Osteocyte (in vitro differentiated cells): ENCODE measurements around the gene DCUN1D4. TPM values are rescaled to one million over a fixed set of nuclear protein-coding genes. Genes with fewer than 3 reads are reported as not detected.
"Not testable (repeated sequence)": the region's sequence is repeated elsewhere in the genome, so short reads cannot be mapped to it uniquely, and the experiment has no call there.

Experiments
- DNase-seq: peaks from one replicate; pipeline ENCODE4 v3.0.0; 2021; ENCODE audit warnings: mixed read lengths; ENCODE audit not compliant: unreplicated experiment; ENCODE audit errors: extremely low spot score
- H3K27ac Mint-ChIP-seq: one replicate; pipeline ENCODE4 v1.8.0; 2021; ENCODE audit warnings: mild to moderate bottlenecking, mixed read lengths; ENCODE audit not compliant: unreplicated experiment
- H3K27me3 Mint-ChIP-seq: one replicate; pipeline ENCODE4 v1.8.0; 2021; ENCODE audit warnings: mixed read lengths; ENCODE audit not compliant: unreplicated experiment
- H3K36me3 Mint-ChIP-seq: one replicate; pipeline ENCODE4 v1.8.0; 2021; ENCODE audit warnings: mixed read lengths; ENCODE audit not compliant: unreplicated experiment
- H3K4me1 Mint-ChIP-seq: one replicate; pipeline ENCODE4 v1.8.0; 2021; ENCODE audit warnings: mixed read lengths; ENCODE audit not compliant: unreplicated experiment
- H3K4me3 Mint-ChIP-seq: one replicate; pipeline ENCODE4 v1.8.0; 2021; ENCODE audit warnings: mild to moderate bottlenecking, moderate library complexity, mixed read lengths; ENCODE audit not compliant: unreplicated experiment
- H3K9me3 Mint-ChIP-seq: one replicate; pipeline ENCODE4 v1.8.0; 2021; ENCODE audit warnings: mixed read lengths; ENCODE audit not compliant: unreplicated experiment
- total RNA-seq: library from RNA; stranded (reverse); gene quantifications from 2 replicates; pipeline ENCODE4 v1.2.1, GENCODE V29; 2021
- TF ChIP-seq, protein P1 (sequence below): fragments of 200-600 bp; sonication (generic); IDR thresholded peaks from 2 replicates; pipeline ENCODE4 v1.5.0; 2021; ENCODE audit warnings: antibody characterized with exemption, mild to moderate bottlenecking, moderate library complexity

DCUN1D4 gene
- total RNA-seq, 1 donor from 2014 or later = 52.3 TPM

DNA sequence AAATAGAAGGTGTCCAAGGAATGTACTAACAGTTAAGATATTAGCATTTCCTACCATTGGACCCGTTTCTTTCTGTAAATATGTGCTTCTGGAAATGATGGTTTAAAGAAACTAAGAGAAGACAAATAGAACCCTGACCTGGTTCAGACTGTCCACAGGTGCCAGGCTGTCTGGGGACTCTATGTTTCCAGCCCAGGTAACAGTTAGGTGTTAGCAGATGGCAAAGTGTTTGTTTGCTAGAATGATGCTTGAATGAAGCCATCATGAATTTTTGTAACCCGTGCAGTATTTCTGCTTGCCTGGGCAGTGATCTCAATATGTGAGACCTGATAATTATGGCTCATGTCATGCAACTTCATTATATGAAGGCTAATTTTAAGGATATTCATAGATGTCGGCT, 89.7 kb downstream of the DCUN1D4 start:
- peaks cover 20% of the 10 kb centered on the region for H3K4me1 Mint-ChIP-seq
- TF ChIP-seq, protein P1, sequence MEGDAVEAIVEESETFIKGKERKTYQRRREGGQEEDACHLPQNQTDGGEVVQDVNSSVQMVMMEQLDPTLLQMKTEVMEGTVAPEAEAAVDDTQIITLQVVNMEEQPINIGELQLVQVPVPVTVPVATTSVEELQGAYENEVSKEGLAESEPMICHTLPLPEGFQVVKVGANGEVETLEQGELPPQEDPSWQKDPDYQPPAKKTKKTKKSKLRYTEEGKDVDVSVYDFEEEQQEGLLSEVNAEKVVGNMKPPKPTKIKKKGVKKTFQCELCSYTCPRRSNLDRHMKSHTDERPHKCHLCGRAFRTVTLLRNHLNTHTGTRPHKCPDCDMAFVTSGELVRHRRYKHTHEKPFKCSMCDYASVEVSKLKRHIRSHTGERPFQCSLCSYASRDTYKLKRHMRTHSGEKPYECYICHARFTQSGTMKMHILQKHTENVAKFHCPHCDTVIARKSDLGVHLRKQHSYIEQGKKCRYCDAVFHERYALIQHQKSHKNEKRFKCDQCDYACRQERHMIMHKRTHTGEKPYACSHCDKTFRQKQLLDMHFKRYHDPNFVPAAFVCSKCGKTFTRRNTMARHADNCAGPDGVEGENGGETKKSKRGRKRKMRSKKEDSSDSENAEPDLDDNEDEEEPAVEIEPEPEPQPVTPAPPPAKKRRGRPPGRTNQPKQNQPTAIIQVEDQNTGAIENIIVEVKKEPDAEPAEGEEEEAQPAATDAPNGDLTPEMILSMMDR = no peak
- no peak overlapping the region for H3K4me3 Mint-ChIP-seq
- H3K36me3 Mint-ChIP-seq = no peaks in the 10 kb centered on the region
- no peaks in the 10 kb centered on the region for H3K9me3 Mint-ChIP-seq
- H3K27ac Mint-ChIP-seq = peak overlapping the region; percentile 44
- H3K27me3 Mint-ChIP-seq = peaks cover 24% of the 10 kb centered on the region
- no peak for DNase-seq

DNA sequence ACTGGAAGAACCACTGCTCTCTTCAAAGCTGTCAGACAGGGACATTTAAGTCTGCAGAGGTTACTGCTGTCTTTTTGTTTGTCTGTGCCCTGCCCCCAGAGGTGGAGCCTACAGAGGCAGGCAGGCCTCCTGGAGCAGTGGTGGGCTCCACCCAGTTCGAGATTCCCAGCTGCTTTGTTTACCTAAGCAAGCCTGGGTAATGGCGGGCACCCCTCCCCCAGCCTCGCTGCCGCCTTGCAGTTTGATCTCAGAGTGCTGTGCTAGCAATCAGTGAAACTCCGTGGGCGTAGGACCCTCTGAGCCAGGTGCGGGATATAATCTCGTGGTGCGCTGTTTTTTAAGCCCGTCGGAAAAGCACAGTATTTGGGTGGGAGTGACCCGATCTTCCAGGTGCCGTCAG, 97.5 kb downstream of the DCUN1D4 start:
- not testable (repeated sequence) for H3K4me3 Mint-ChIP-seq, H3K36me3 Mint-ChIP-seq
- peaks cover 14% of the 10 kb centered on the region for H3K4me1 Mint-ChIP-seq

GRCh38 chr4:51942108-51942832, 99.3 kb downstream of the DCUN1D4 start:
- H3K36me3 Mint-ChIP-seq = no peaks in the 10 kb centered on the region
- no peaks in the 10 kb centered on the region for H3K9me3 Mint-ChIP-seq
- no peak overlapping the region for H3K27ac Mint-ChIP-seq
- H3K4me1 Mint-ChIP-seq = peaks cover 14% of the 10 kb centered on the region
- no peak for DNase-seq
- peaks cover 2% of the 10 kb centered on the region for H3K27me3 Mint-ChIP-seq
- TF ChIP-seq, protein P1 = no peak
- no peak overlapping the region for H3K4me3 Mint-ChIP-seq

More for the DNA sequence above, 97.5 kb downstream of the DCUN1D4 start:
- not testable (repeated sequence) for H3K27ac Mint-ChIP-seq, H3K27me3 Mint-ChIP-seq, H3K9me3 Mint-ChIP-seq, DNase-seq

DNA sequence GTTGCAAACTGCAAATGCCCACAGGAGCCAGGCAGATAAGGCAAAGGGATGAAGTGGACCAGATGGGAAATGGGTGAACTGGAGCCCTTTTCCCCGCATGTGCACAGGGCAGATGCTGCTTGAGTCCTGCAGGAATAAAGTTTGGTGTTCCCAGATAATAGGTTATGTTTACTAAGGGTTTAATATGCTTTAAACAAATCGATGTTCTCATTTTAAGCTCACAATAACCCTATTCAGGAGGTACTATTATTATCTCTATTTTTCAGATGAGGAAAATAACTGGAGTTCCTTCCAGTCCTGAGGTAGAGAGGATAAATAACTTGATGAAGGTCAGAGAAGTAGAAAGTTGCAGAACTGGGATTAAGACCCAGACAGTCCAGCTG, 99.9 kb downstream of the DCUN1D4 start:
- no peaks in the 10 kb centered on the region for H3K36me3 Mint-ChIP-seq
- H3K27me3 Mint-ChIP-seq = no peaks in the 10 kb centered on the region
- H3K9me3 Mint-ChIP-seq = no peaks in the 10 kb centered on the region
- no peak overlapping the region for H3K4me3 Mint-ChIP-seq
- no peak overlapping the region for H3K27ac Mint-ChIP-seq
- peaks cover 14% of the 10 kb centered on the region for H3K4me1 Mint-ChIP-seq
- DNase-seq = no peak
- TF ChIP-seq, protein P1 = no peak

- Mint-ChIP-seq H3K4me1 (peaks cover 14% of the 10 kb centered on the region), H3K4me3 (no peak overlapping the region)
Measured at GRCh38 chr4:51943221-51943620, 100.3 kb downstream of the DCUN1D4 start.

More at GRCh38 chr4:51943221-51943620, 100.3 kb downstream of the DCUN1D4 start:
- TF ChIP-seq, protein P1 = no peak
- DNase-seq = no peak
- Mint-ChIP-seq H3K27ac (no peak overlapping the region), H3K9me3 (no peaks in the 10 kb centered on the region), H3K36me3 (no peaks in the 10 kb centered on the region), H3K27me3 (no peaks in the 10 kb centered on the region)
